MM.1S (cell line): ENCODE results near the gene TRPC6.

Experiments used
- CTCF ChIP-seq: fragments of 300-600 bp; sonication (generic); IDR thresholded peaks from 2 replicates; pipeline ENCODE4 v1.5.1; 2016; ENCODE audit warnings: antibody characterized with exemption, low read length, mixed read lengths
- EZH2 ChIP-seq: fragments of 300-600 bp; sonication (generic); optimal IDR thresholded peaks from 2 replicates; pipeline ENCODE3; 2017; ENCODE audit warnings: low read depth, mild to moderate bottlenecking, antibody characterized with exemption, low read length, mixed read lengths
- EZH2phosphoT487 ChIP-seq: fragments of 300-600 bp; sonication (generic); IDR thresholded peaks from 2 replicates; pipeline ENCODE4 v1.6.1; 2018; ENCODE audit warnings: antibody characterized with exemption, low read length

- TF ChIP-seq CTCF = no peak
- no peak for TF ChIP-seq EZH2
- TF ChIP-seq EZH2phosphoT487 = no peak
These were observed 141.6 kb downstream of the TRPC6 start for GRCh38 chr11:101442171-101442570.
